ENCODE data around the gene ANKRD11.
"Not testable (repeated sequence)": the region's sequence is repeated elsewhere in the genome, so short reads cannot be mapped to it uniquely, and the experiment has no call there.

Gene ANKRD11

DNA sequence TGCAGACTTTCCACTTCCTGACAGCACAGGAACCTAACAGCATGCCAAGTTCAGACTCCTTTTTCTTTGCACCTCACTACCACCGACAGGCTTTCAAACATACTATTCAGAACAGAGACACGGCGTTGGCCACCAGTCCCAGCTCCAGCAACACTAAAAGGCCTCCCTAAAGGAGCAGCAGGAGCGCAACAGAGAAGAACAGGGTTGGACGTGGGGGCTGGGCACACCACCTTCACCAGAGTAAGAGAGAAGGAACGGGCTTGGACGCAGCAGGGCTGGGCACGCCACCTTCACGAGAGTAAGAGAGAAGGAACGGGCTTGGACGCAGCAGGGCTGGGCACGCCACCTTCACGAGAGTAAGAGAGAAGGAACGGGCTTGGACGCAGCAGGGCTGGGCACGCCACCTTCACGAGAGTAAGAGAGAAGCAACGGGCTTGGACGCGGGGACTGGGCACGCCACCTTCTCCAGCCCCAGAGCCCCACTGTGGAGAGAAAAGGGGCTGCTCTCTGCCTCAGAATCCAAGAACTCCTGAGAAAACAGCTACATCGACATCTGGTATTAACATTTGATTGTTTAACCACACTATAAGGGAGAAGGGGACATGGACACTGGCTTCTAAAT is 56.9 kb downstream of the ANKRD11 start:
- in situ Hi-C loops (cut with MboI; ENCODE audit: low sequenced_read_pairs) = not testable (repeated sequence)

DNA sequence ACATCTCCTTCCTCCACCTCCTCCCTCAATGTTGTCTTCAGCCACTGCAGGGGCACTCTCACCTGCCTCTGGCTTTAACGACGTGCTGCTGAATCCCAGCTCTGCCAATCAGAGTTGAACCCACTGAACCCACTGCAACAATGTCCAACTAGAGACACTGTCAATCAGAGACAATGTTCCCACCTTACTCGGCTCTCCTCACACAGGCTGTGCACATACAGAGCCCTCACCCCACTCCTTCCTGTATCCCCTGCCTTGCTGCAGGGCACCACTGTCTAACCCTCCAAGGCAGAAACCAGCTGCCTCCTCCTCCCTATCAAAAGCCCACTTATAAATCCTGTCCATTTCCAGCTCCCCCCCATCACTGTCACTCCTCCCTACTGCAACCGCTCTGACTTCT is 58.7 kb downstream of the ANKRD11 start:
- in situ Hi-C loops (cut with MboI; ENCODE audit: low sequenced_read_pairs) = no loop called here

DNA sequence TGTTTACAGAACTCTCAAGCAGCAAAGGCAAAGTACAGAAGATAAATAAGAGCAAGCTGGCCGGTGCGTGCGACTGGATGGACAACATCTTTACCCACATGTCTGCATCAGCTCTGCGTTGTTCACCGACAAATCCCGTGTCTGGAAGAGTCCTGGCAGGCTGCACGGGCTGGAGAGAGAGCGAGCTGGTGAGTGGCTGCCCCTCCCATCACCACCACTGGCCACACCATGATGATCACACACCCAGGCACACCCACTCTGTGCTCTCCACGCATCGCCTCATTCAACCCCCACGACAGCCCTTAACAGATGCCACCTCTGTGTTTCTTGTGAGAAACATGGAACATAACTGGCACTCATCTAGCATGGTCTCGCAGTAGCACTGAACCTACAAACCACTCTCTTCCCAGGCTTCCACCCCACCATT is 59.2 kb downstream of the ANKRD11 start:
- in situ Hi-C loops (cut with MboI; ENCODE audit: low sequenced_read_pairs) = no loop called here

DNA sequence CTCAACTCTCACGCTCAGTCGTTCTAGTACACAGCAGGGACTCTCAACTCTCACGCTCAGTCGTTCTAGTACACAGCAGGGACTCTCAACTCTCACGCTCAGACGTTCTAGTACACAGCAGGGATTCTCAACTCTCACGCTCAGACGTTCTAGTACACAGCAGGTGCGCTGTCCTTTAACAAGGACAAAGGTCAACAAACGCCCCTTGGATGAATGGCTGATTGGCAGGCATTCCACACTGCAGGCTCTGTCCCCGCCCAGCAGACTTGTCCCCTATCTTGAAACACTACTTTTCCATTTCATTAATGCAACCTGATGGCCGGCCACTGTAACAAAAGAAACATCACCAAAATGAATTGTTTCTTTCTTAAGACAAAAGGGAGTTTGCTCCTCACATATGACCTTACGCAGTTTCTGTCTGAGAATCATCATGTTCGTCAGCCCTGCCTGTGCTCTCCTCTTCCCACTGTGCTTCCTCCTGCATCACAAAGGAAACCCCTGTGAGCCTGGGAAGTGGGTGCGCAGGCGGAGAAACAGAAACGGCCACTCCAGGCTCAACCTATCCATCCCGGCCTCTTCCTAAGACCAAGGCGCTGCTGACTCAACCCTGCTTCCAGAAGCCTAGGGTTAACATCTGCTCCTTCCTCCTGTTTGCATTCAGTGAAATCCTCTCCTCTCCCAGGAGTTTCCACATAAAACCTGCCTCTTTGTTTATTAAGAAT is 59.8 kb downstream of the ANKRD11 start:
- in situ Hi-C loops (cut with MboI; ENCODE audit: low sequenced_read_pairs) = no loop called here

DNA sequence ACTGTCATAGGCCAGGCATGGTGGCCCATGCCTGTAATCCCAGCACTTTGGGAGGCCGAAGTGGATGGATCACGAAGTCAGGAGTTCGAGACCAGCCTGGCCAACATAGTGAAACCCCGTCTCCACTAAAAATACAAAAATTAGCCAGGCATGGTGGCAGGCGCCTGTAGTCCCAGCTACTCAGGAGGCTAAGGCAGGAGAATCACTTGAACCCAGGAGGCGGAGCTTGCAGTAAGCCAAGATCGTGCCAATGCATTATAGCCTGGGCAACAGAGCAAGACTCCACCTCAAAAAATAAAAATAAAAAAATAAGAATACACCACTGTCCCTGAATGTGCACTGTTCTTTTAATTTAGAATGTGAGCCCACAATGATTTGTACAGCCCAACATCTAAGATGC is 61.8 kb downstream of the ANKRD11 start:
- in situ Hi-C loops (cut with MboI; ENCODE audit: low sequenced_read_pairs) = not testable (repeated sequence)

DNA sequence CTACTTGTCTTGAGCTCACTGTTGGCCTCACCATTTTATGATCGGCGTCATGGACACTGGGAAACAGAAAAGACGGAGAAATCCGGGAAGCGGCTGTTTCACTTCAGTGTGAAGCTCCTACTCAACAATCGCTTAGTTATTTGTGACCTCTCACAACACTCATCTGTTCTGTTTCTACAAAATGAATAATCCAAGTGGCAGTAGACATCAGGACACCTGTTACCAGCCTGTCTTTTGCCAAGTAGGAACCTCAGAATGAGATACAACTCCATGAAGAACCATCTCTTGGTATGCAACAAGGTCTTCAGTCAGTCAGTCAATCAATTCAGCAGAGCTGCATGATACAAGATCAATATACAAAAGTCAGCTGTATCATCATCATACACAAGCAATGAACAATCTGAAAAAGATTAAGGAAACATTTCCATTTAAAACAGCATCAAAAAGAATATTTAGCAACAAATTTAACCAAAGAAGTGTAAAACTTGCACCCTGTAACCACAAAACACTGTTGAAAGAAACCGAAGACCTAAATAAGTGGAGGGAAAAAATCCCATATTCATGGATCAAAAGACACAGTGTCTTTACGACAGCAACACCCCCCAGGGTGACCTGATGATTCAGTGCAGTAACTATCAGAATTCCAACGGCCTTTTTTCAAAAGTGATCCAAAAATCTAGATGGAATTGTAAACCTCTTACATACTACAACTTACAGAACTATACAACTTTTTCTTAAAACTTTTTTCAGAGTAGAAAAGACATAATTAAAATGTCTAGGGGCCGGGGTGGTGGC is 63.4 kb downstream of the ANKRD11 start:
- in situ Hi-C loops (cut with MboI; ENCODE audit: low sequenced_read_pairs) = no loop called here

DNA sequence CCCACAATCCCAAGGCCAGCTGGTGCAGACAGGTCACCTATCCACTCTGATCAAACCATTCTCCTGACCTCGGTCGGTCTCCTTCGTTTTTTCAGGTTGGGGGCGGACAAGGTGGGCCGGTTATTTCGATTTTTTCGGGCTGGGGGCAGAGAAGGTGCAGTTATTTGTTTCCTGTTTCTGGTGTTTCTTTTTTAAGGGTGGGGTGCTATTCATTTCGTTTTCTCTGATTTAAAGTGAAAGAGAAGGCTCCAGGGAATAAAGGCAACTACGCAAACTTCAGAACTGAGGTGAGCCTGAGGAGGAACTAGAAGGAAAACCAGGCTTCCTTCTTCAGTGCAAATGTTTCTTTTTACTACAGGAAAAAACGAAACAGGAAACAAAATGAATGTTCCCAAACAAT is 64.8 kb downstream of the ANKRD11 start:
- in situ Hi-C loops (cut with MboI; ENCODE audit: low sequenced_read_pairs) = no loop called here

DNA sequence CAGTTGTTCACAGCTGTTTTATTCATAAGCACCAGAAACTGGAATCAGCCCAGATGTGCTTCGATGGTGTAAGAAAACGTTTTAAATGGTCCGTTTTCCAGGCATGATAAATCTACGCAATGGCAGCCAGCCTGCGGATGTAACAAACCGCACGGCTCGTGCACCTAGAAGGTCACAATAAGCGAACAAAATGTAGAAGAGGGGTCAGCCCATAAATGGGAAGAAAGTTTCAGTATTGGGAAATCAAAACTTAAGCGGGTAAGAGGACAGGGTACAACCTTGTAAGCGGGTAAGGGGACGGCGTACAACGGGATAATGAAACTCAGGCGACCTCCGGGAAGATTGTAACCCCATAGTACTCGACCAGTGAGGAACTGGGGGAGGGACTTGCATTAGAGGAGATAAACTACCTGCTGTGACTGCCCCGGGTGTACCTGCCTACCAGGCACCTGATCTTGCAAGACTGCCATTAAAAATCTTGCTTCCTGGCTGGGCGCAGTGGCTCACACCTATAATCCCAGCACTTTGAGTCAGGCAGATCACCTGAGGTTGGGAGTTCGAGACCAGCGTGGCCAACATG is 66.6 kb downstream of the ANKRD11 start:
- in situ Hi-C loops (cut with MboI; ENCODE audit: low sequenced_read_pairs) = no loop called here

DNA sequence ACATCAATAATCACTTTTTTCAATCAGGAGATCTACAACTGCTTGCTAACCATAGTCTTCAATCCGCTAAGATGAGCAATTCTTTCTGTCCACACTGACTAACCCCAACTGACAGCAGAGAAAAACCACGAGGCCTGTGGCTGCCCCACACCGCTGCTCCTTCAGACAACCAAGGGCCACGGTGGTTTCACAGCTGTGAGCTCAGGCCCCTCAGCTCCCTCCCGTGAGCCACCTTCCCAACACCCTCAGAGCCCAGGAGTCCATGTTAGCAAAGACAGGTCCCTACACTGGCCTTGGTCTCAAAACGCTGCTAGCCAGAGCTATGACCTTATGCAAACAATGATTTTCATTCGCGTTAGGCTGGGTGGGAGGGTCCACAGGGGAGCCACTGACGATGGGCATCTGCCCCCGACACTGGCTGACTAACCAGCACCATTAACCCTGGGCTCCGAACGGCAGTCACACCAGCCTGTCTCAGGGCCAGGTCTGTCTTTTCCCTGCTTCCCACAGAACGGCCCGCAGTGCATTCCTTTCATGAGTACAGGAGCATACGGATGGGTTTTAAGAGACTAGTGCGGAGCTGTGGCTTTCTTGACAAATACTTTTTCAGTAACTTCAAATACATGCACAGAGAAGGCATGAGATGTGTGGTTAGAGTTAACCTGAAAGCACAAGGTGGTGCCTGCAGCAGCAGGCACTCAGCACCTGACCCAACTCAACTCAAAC is 67.3 kb downstream of the ANKRD11 start:
- in situ Hi-C loops (cut with MboI; ENCODE audit: low sequenced_read_pairs) = no loop called here

DNA sequence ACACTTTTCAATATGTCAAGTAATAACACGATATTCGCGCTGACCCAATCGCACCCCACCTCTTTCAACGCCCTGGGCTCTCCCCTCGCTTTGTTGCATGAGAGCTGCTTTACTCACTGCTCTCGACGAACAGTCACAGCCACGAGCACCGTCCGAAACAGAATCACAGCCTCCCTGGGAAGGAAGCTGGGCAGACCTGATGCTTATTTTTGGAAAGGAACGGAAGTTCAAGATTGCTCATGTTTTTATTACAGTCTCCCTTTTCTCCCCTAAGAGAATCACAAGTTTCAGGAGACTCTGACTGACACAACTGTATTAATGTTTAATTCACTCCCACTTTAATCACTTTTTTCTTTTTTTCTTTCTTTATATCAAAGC is 67.8 kb downstream of the ANKRD11 start:
- in situ Hi-C loops (cut with MboI; ENCODE audit: low sequenced_read_pairs) = no loop called here

DNA sequence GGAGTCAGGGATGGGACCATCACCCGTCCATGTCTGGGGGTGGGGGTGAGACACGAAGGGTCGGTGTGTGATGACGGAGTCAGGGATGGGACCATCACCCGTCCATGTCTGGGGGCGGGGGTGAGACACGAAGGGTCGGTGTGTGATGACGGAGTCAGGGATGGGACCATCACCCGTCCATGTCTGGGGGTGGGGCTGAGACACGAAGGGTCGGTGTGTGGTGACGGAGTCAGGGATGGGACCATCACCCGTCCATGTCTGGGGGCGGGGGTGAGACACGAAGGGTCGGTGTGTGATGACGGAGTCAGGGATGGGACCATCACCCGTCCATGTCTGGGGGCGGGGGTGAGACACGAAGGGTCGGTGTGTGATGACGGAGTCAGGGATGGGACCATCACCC is 69.1 kb downstream of the ANKRD11 start:
- in situ Hi-C loops (cut with MboI; ENCODE audit: low sequenced_read_pairs) = not testable (repeated sequence)

DNA sequence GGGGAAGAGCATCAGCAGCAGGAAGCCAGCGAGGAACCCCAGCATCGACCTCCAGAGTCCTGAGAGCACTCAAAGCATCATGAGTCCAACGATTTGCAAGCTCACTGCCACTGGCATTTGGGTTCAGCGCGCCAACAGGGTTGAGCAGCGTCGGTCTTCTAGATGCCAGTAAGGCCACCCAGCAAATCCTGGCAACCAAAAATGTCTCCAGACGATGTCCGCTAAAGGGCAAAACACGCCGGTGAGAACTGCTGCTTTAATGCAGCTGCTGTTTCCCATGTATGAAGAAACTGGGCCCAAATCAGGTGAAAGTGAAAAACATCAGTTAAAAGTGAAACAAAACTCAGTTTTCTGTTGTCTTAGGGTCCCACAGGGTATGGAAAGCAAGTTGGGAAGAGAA is 70.2 kb downstream of the ANKRD11 start:
- in situ Hi-C loops (cut with MboI; ENCODE audit: low sequenced_read_pairs) = no loop called here

DNA sequence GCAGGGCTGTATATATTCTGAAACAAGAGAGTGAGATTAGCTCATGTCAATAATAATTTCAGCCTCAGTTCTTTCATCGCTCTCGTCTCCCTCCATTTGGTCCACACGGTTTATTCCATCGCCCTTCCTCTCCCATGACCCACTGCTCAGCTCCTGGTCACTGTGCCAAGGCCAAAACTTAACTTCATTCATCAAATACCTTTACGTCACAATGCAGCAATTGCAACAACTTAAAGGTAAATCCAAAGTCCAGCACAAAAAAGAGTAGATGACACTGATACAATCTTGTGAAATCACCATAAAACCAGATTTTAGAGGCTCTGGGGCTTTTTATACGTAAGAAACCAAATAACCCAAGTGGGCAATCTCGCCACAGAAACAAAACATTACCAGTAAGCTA is 72.0 kb downstream of the ANKRD11 start:
- in situ Hi-C loops (cut with MboI; ENCODE audit: low sequenced_read_pairs) = no loop called here

DNA sequence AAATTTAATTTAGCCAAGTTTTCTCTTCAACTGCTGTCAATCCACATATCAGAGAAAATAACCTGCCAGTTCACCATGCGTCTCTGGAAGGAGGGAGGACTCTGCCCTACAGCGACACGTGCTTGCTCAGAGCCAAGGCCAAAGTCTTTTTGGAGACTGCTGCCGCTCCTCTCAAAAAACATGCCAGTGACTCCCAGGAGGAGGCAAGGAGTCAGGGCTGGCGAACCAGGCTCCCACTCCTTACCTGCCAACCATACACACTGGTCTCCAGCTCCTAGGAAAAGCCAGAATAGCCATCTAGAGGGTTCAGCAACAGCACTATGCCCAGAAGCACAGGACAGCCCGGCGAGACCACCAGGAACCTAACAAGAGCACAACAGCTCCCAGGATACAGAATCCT is 73.0 kb downstream of the ANKRD11 start:
- in situ Hi-C loops (cut with MboI; ENCODE audit: low sequenced_read_pairs) = no loop called here

DNA sequence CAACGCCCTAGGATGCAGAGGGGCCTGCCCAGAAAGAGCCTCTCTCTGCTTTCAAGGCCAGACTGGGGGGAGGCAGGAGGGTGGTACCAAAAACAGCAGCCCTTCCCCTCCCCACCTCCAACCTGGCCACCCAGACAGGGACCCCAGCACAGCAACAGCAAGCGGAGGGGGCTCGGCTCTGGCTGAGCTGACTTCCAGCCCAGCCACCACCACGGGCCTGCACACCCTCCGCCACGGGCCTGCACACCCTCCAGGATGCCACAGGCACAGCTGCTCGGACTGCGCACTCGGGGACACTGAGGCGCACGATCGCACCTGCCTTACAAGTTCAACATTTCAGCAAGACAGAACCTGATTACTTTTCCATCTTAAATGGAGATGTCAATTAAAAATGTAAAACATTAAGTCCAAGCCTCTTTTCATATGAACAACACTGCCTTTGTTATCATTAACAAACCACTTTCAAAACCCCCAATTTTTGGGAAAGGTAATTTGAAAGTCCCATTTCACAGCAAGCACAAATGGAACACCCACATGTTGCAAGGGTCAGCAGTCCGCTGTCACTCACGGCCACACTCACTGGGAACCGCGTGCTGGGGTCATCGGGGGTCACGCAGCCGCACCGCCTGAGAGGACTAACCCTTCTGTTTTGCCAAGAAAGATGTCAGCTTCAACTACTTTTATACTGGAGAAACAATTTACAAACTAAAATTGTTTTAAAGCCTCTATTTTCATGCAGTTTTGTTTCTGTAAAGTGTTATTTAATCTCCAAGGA is 76.4 kb downstream of the ANKRD11 start:
- in situ Hi-C loops (cut with MboI; ENCODE audit: low sequenced_read_pairs) = no loop called here

DNA sequence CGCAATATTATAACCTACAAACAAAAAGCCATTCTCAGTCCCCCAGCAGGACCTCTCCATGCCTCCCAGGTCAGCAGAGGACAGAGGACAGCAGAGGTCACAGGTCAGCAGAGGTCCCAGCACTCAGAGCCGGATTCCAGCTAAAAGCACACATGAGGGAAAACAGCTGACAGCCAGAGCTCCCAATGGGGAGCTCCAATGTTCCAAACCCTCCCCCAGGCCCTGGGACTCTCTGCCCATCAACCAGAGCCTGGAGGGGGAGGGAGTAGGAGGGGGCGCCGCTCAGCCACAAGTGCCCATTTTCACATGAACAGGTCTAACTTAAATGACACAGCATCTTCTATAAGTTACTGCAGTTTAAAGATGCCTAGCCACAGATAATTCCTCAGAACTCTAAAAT is 77.5 kb downstream of the ANKRD11 start:
- in situ Hi-C loops (cut with MboI; ENCODE audit: low sequenced_read_pairs) = no loop called here

DNA sequence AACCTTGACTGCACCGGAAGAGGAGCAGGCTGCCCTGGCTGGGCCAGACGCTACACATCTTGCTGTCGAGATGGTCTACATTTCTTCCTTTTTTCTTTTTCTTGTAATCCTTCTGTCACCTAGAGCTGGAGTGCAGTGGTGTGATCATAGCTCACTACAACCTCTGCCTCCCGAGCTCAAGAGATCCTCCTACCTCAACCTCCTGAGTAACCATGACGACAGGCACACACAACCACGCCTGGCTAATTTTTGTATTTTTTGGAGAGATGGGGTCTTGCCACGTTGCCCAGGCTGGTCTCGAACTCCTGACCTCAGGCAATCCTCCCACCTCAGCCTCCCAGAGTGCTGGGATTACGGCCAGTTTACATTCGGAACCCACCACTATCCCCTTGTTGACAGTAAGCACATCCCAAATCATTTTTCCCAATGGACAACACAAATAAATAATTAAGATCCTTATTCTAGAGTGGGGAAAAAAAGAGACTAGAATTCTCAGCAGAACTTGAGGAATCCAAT is 79.0 kb downstream of the ANKRD11 start:
- in situ Hi-C loops (cut with MboI; ENCODE audit: low sequenced_read_pairs) = no loop called here

DNA sequence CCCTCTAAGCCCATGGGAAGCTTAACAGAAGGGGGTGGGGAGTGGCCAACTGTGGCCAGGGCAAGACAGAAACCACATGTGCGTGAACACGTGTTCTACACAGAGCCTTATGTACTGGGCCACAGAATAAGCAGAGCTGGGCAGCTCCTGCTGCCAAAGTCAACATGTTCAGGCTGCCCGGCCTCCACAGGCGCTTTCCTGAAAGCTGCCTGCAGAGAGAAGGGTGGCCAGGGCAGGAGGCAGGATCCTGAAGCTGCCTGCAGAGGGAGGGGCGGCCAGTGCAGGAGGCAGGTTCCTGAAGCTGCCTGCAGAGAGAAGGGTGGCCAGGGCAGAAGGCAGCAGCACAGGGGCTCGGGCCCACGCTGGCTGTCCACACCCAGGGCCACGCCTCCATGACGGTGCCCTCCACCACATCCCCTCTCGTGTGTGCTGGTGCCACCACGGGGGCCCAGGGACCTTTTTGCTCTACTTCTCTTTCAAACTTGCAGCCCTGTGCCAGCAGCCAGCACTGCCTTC is 79.5 kb downstream of the ANKRD11 start:
- in situ Hi-C loops (cut with MboI; ENCODE audit: low sequenced_read_pairs) = no loop called here

DNA sequence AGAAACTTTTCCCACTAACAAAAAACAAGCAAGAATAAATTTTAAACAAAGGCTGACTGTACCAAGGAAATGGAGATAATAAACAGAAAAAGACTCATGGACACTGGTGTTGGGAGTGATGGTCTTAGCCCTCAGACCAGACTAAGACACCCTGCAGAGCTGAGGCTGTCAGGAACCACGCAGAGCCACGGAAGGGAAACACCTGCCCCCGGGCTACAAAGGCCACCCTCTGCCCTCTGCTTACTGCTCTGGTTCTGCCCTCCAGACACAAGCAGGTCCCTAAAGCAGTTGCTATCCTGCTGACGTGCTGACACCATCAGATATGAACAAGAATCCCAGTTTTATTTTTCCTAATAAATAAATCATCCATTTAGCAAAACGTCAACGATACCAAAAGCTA is 80.0 kb downstream of the ANKRD11 start:
- in situ Hi-C loops (cut with MboI; ENCODE audit: low sequenced_read_pairs) = no loop called here

DNA sequence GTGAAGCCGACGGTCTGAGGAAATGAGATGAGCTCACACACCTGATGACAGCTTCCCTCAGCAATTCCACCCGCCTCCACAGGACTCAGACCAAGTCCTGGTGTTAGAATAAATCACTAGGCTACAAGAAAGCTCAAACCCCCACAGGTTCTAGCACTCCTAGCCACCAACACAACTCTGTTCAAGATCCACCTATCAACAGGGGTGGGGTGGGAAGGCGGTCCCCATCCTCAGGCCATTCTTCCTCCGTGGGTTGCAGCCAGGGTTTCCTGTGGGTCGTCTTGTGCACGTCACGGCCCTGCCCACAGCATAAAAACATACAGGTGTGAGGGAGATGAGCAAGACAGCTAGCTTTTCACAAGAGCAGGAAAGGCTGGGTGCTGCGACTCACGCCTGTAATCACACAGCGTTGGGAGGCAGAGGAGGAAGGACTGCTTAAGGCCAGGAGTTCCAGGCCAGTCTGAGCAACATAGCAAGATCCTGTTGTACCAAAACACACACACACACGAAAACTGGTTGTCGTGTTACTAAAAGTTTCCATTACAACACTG is 81.1 kb downstream of the ANKRD11 start:
- in situ Hi-C loops (cut with MboI; ENCODE audit: low sequenced_read_pairs) = no loop called here
